GM23338 (cell line): ENCODE measurements around the gene FRYL. TPM values are rescaled to one million over a fixed set of nuclear protein-coding genes. Genes with fewer than 3 reads are reported as not detected.

Experiments used
- ATAC-seq: fragments of 200-7000 bp; cut with Tn5 transposase; 3 replicates; pipeline ENCODE4 v1.9.1; 2020
- DNase-seq: peaks from one replicate; pipeline ENCODE4 v3.0.0-alpha.2; 2015; ENCODE audit warnings: low spot score
- H2AFZ ChIP-seq: fragments of 200-600 bp; sonication (generic); 2 replicates; pipeline ENCODE4 v1.8.0; 2016; ENCODE audit warnings: antibody characterized with exemption, mild to moderate bottlenecking, moderate library complexity
- H3F3A ChIP-seq: fragments of 200-600 bp; sonication (generic); replicated peaks from 2 replicates; pipeline ENCODE4 v1.8.0; 2017; ENCODE audit warnings: antibody characterized with exemption, mixed run types, low read depth
- H3K27ac ChIP-seq: fragments of 200-600 bp; sonication (generic); 2 replicates; pipeline ENCODE4 v1.6.1; 2016; ENCODE audit warnings: low read depth
- H3K27me3 ChIP-seq: fragments of 200-600 bp; sonication (generic); 2 replicates; pipeline ENCODE4 v1.8.0; 2016; ENCODE audit warnings: mild to moderate bottlenecking, mixed run types, moderate library complexity; ENCODE audit not compliant: insufficient read depth
- H3K36me3 ChIP-seq: fragments of 200-600 bp; sonication (generic); 2 replicates; pipeline ENCODE4 v1.8.0; 2016; ENCODE audit warnings: mild to moderate bottlenecking; ENCODE audit not compliant: insufficient read depth
- H3K4me1 ChIP-seq: fragments of 200-600 bp; sonication (generic); 2 replicates; pipeline ENCODE4 v1.8.0; 2016; ENCODE audit warnings: mild to moderate bottlenecking, moderate library complexity; ENCODE audit not compliant: insufficient read depth
- H3K4me2 ChIP-seq: fragments of 200-600 bp; sonication (generic); 2 replicates; pipeline ENCODE4 v1.7.1; 2017; ENCODE audit warnings: mixed run types
- H3K4me3 ChIP-seq: fragments of 200-600 bp; sonication (generic); 2 replicates; pipeline ENCODE4 v1.6.1; 2016; ENCODE audit warnings: mixed run types
- H3K79me2 ChIP-seq: fragments of 200-600 bp; sonication (generic); replicated peaks from 2 replicates; pipeline ENCODE4 v1.8.0; 2017; ENCODE audit warnings: mild to moderate bottlenecking; ENCODE audit not compliant: insufficient read depth
- H3K9me2 ChIP-seq: fragments of 200-600 bp; sonication (generic); 2 replicates; pipeline ENCODE4 v1.8.0; 2017; ENCODE audit not compliant: insufficient read depth
- H4K20me1 ChIP-seq: fragments of 200-600 bp; sonication (generic); replicated peaks from 2 replicates; pipeline ENCODE4 v1.8.0; 2017; ENCODE audit warnings: mild to moderate bottlenecking; ENCODE audit not compliant: insufficient read depth
- H3K27ac Mint-ChIP-seq: 2 replicates; pipeline ENCODE4 v1.8.0; 2020; ENCODE audit warnings: inconsistent platforms, mild to moderate bottlenecking, moderate library complexity, mixed read lengths
- H3K27me3 Mint-ChIP-seq: 3 replicates; pipeline ENCODE4 v1.8.0; 2022; ENCODE audit warnings: low read depth, mild to moderate bottlenecking, moderate library complexity, mixed read lengths, inconsistent platforms; ENCODE audit not compliant: insufficient read depth, poor library complexity
- H3K36me3 Mint-ChIP-seq: 3 replicates; pipeline ENCODE4 v1.8.0; 2021; ENCODE audit warnings: low read depth, mild to moderate bottlenecking, inconsistent platforms, moderate library complexity, mixed read lengths
- H3K4me1 Mint-ChIP-seq: 3 replicates; pipeline ENCODE4 v1.8.0; 2020; ENCODE audit warnings: mild to moderate bottlenecking, inconsistent platforms, mixed read lengths
- H3K4me3 Mint-ChIP-seq: 3 replicates; pipeline ENCODE4 v1.8.0; 2021; ENCODE audit warnings: moderate library complexity, mild to moderate bottlenecking, inconsistent platforms, mixed read lengths
- H3K9me3 Mint-ChIP-seq: 3 replicates; pipeline ENCODE4 v1.8.0; 2020; ENCODE audit warnings: moderate library complexity, mild to moderate bottlenecking, inconsistent platforms, mixed read lengths
- CREB1 ChIP-seq: fragments of 250-450 bp; sonication (Bioruptor Pico); IDR thresholded peaks from 2 replicates; pipeline ENCODE4 v1.5.0; 2020; ENCODE audit warnings: low read depth, mild to moderate bottlenecking, moderate library complexity
- CTCF ChIP-seq, 2 experiments: fragments of 200-600 bp in 1 of 2; sonication (generic) in 1 of 2; conservative IDR thresholded peaks; 2 replicates each; pipeline versions ENCODE4 v1.5.1 to v1.6.1; 2016 to 2017; ENCODE audit warnings: antibody characterized with exemption in 2 of 2, low read depth in 2 of 2, mild to moderate bottlenecking in 2 of 2, moderate library complexity in 1 of 2
- ETS1 ChIP-seq: IDR thresholded peaks from 2 replicates; pipeline ENCODE4 v1.6.1; 2016; ENCODE audit warnings: antibody characterized with exemption
- EZH2 ChIP-seq: fragments of 200-600 bp; sonication (generic); IDR thresholded peaks from one replicate; pipeline ENCODE4 v1.8.0; 2017; ENCODE audit warnings: antibody characterized with exemption, mild to moderate bottlenecking, low read depth; ENCODE audit not compliant: unreplicated experiment
- EZH2phosphoT487 ChIP-seq: fragments of 200-600 bp; sonication (generic); IDR thresholded peaks from one replicate; pipeline ENCODE4 v1.8.1; 2018; ENCODE audit warnings: antibody characterized with exemption; ENCODE audit not compliant: unreplicated experiment
- JUNB ChIP-seq: IDR thresholded peaks from one replicate; pipeline ENCODE4 v1.6.1; 2016; ENCODE audit warnings: antibody characterized with exemption; ENCODE audit not compliant: unreplicated experiment
- NANOG ChIP-seq: IDR thresholded peaks from 2 replicates; pipeline ENCODE4 v1.6.1; 2016; ENCODE audit warnings: antibody characterized with exemption, borderline replicate concordance
- POLR2AphosphoS5 ChIP-seq: IDR thresholded peaks from 2 replicates; pipeline ENCODE4 v1.6.1; 2016; ENCODE audit warnings: antibody characterized with exemption, low read depth
- REST ChIP-seq: IDR thresholded peaks from one replicate; pipeline ENCODE4 v1.6.1; 2018; ENCODE audit warnings: antibody characterized with exemption; ENCODE audit not compliant: unreplicated experiment
- STAT1 ChIP-seq: IDR thresholded peaks from one replicate; pipeline ENCODE4 v1.6.1; 2016; ENCODE audit warnings: antibody characterized with exemption; ENCODE audit not compliant: unreplicated experiment
- ZNF114 ChIP-seq: fragments of 250-450 bp; sonication (Bioruptor Pico); IDR thresholded peaks from 2 replicates; pipeline ENCODE4 v1.5.0; 2020; ENCODE audit warnings: mild to moderate bottlenecking, moderate library complexity
- ZNF331 ChIP-seq: fragments of 250-450 bp; sonication (Bioruptor Pico); IDR thresholded peaks from 2 replicates; pipeline ENCODE4 v1.5.0; 2020; ENCODE audit warnings: low read depth, mild to moderate bottlenecking, moderate library complexity
- ZNF462 ChIP-seq: fragments of 250-450 bp; sonication (Bioruptor Pico); IDR thresholded peaks from 2 replicates; pipeline ENCODE4 v1.5.0; 2020; ENCODE audit warnings: mild to moderate bottlenecking, moderate library complexity
- polyA plus RNA-seq: library from polyadenylated mRNA; unstranded; fragments of >200 nt; fragmentation: Nextera tagmentation; extraction: Ambion mirVana; gene quantifications from 2 replicates; pipeline ENCODE4 v1.2.1, GENCODE V29; 2016
- total RNA-seq: library from RNA; depleted of rRNA; stranded (reverse); fragments of >200 nt; shearing (Covaris generic); gene quantifications from 2 replicates; pipeline ENCODE4 v1.2.3, GENCODE V29; 2014

Gene FRYL
- total and polyA plus RNA-seq, 2 experiments from 2014 or later, result 30.7 to 53.3 TPM

GRCh38 chr4:48686369-48686768, 93.7 kb downstream of the FRYL start:
- TF ChIP-seq CTCF (conservative IDR thresholded peaks at IDR 0.05; ENCODE audit: low read depth in 2 of 2), result no peak
- no peak for TF ChIP-seq ZNF114 (CRISPR knock-in tag)
- TF ChIP-seq ZNF462 (CRISPR knock-in tag), result no peak
- TF ChIP-seq EZH2, result no peak
- no peak for TF ChIP-seq STAT1
- TF ChIP-seq NANOG, result no peak
- no peak for TF ChIP-seq ETS1
- TF ChIP-seq CREB1 (CRISPR knock-in tag), result no peak
- no peak for TF ChIP-seq REST
- no peak for TF ChIP-seq JUNB
- no peak for TF ChIP-seq EZH2phosphoT487
- no peak for TF ChIP-seq ZNF331 (CRISPR knock-in tag)
- no peak for TF ChIP-seq POLR2AphosphoS5
- no peaks in the 10 kb centered on the region for H3K9me2 ChIP-seq
- H3K4me3 Mint-ChIP-seq, result no peak overlapping the region
- H3K36me3 Mint-ChIP-seq, result peaks cover 3% of the 10 kb centered on the region; the same call in 1 of the 3 replicates
- H3F3A ChIP-seq, result no peaks in the 10 kb centered on the region
- no peak overlapping the region for H3K27ac ChIP-seq
- H4K20me1 ChIP-seq, result 0 out of 2 replicates have a peak, but pooled peaks cover 3% of the 10 kb centered on the region
- H3K79me2 ChIP-seq, result peaks cover 56% of the 10 kb centered on the region
- H3K27me3 Mint-ChIP-seq, result no peaks in the 10 kb centered on the region
- H3K4me1 ChIP-seq, result peaks cover 7% of the 10 kb centered on the region; the same call in 1 of the 2 replicates
- no peaks in the 10 kb centered on the region for H3K36me3 ChIP-seq
- H2AFZ ChIP-seq, result no peak overlapping the region
- H3K9me3 Mint-ChIP-seq, result no peaks in the 10 kb centered on the region
- H3K4me1 Mint-ChIP-seq, result peaks cover 16% of the 10 kb centered on the region
- H3K27me3 ChIP-seq, result no peaks in the 10 kb centered on the region
- no peak overlapping the region for H3K4me2 ChIP-seq
- H3K27ac Mint-ChIP-seq, result no peak overlapping the region
- ATAC-seq (no peak), DNase-seq (no peak)
- no peak overlapping the region for H3K4me3 ChIP-seq
